NCI-H2171 treated with DMSO at 0.1 percent for 48 hours (cell line): ENCODE results near the gene GALNT9.
"Not testable (repeated sequence)": the region's sequence is repeated elsewhere in the genome, so short reads cannot be mapped to it uniquely, and the experiment has no call there.

Experiments
- DNase-seq: peaks from one replicate; lab custom pipeline; 2025; lab: John Stamatoyannopoulos, UW

Gene GALNT9

GRCh38 chr12:132279184-132279889 lies 50.1 kb downstream of the GALNT9 start:
- no peak for DNase-seq

GRCh38 chr12:132278401-132279183 lies 50.8 kb downstream of the GALNT9 start:
- DNase-seq: no peak

- no peak for DNase-seq
Observed at GRCh38 chr12:132277949-132278348, 51.4 kb downstream of the GALNT9 start.

- no peak for DNase-seq
Observed at GRCh38 chr12:132277374-132277941, 51.9 kb downstream of the GALNT9 start.

- no peak for DNase-seq
Observed at GRCh38 chr12:132276827-132277373, 52.5 kb downstream of the GALNT9 start.

- no peak for DNase-seq
Observed at GRCh38 chr12:132276066-132276826, 53.1 kb downstream of the GALNT9 start.

- no peak for DNase-seq
Observed at GRCh38 chr12:132275631-132276030, 53.8 kb downstream of the GALNT9 start.

GRCh38 chr12:132275110-132275531 lies 54.3 kb downstream of the GALNT9 start:
- peak; percentile 3 for DNase-seq

GRCh38 chr12:132273992-132274334 lies 55.4 kb downstream of the GALNT9 start:
- no peak for DNase-seq

GRCh38 chr12:132272711-132273110 lies 56.7 kb downstream of the GALNT9 start:
- no peak for DNase-seq

- DNase-seq: no peak
Observed at GRCh38 chr12:132271755-132272092, 57.7 kb downstream of the GALNT9 start.

GRCh38 chr12:132270969-132271754 lies 58.2 kb downstream of the GALNT9 start:
- DNase-seq: peak; percentile 69

GRCh38 chr12:132270516-132270915 lies 58.9 kb downstream of the GALNT9 start:
- DNase-seq: no peak

- DNase-seq: no peak
Observed at GRCh38 chr12:132269271-132269968, 60.0 kb downstream of the GALNT9 start.

GRCh38 chr12:132268674-132269073 lies 60.7 kb downstream of the GALNT9 start:
- no peak for DNase-seq

- DNase-seq: no peak
Observed at GRCh38 chr12:132267873-132268272, 61.5 kb downstream of the GALNT9 start.

- no peak for DNase-seq
Observed at GRCh38 chr12:132266802-132267201, 62.6 kb downstream of the GALNT9 start.

GRCh38 chr12:132266370-132266769 lies 63.0 kb downstream of the GALNT9 start:
- no peak for DNase-seq

- not testable (repeated sequence) for DNase-seq
Observed at GRCh38 chr12:132265822-132266221, 63.6 kb downstream of the GALNT9 start.

- no peak for DNase-seq
Observed at GRCh38 chr12:132265056-132265800, 64.2 kb downstream of the GALNT9 start.
